ENCODE data around the gene ARL16. TPM values are rescaled to one million over a fixed set of nuclear protein-coding genes. Genes with fewer than 3 reads are reported as not detected.

ARL16 gene
- total and polyA plus RNA-seq, 2 donors (not counting 3 experiments of a cell fraction or from before 2014, with no cell fraction given) = 41.4 to 71.7 TPM

DNA sequence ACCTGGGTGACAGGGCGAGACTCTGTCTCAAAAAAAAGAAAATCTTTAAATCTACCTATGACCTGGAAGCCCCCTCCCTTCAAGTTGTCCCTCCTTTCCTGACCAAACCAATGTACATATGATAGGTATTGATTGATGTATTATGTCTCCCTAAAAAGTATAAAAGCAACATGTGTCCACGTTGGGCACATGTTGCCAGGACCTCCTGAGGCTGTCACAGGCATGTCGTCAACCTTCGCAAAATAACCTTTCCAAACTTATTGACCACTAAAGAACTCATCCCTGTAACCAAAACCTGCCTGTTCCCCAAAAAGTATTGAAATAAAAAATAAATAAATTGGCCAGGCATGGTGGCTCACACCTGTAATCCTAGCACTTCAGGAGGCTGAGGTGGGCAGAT lies 21.6 kb downstream of the ARL16 start:
- no peak overlapping the region for H3K27ac ChIP-seq (ENCODE audit: insufficient read depth, low read depth, low read length)
- H3K4me3 ChIP-seq (replicated peaks in 1 of 3; ENCODE audit: insufficient read depth in 1 of 3, low read depth in 1 of 3, low read length in 3 of 3) = no peak overlapping the region
- peaks cover 0 to 3% of the 10 kb centered on the region in 2 experiments for H3K36me3 ChIP-seq (ENCODE audit: control insufficient read depth in 2 of 2, extremely low read depth in 1 of 2, insufficient read depth in 2 of 2, low read length in 2 of 2)
- no peaks in the 10 kb centered on the region for H3K9me3 ChIP-seq (replicated peaks; ENCODE audit: control insufficient read depth, insufficient read depth, low read length)
- dilution Hi-C loops (cut with MboI; ENCODE audit: extremely low pct_ligation_motif_present, low sequenced_read_pairs) (no loop called here), intact Hi-C loops (cut with micrococcal nuclease) (no loop called here)
- ChIA-PET CTCF (no interaction called here), POLR2A (no interaction called here)
- no peak overlapping the region for H2AFZ ChIP-seq (ENCODE audit: low read depth, low read length)
- no peaks in the 10 kb centered on the region for H3K9me1 ChIP-seq (replicated peaks; ENCODE audit: control insufficient read depth, extremely low read depth, insufficient read depth, low read length)
- no peak for DNase-seq (ENCODE audit: low read depth, low spot score)
- no peaks in the 10 kb centered on the region for H4K20me1 ChIP-seq (replicated peaks; ENCODE audit: control insufficient read depth, extremely low read depth, insufficient read depth, low read length)
- H3K4me1 ChIP-seq (ENCODE audit: control insufficient read depth, extremely low read depth, insufficient read depth, low read length) = peaks cover 13% of the 10 kb centered on the region
- H3K9ac ChIP-seq (replicated peaks; ENCODE audit: extremely low read depth, insufficient read depth, low read length) = no peak overlapping the region
- FAIRE-seq = no peak
- TF ChIP-seq GATA2 (IDR thresholded peaks at IDR 0.05; ENCODE audit: insufficient read depth, insufficient read length, low read depth, low read length) (no peak), POLR2A (IDR thresholded peaks at IDR 0.05; ENCODE audit: low read depth, low read length) (no peak), JUN (IDR thresholded peaks at IDR 0.05; ENCODE audit: borderline replicate concordance, insufficient read depth, insufficient read length, low read depth) (no peak), FOS (IDR thresholded peaks at IDR 0.05; ENCODE audit: borderline replicate concordance, insufficient read depth, low read length) (no peak), POLR2AphosphoS5 (IDR thresholded peaks at IDR 0.05; ENCODE audit: insufficient read depth, low read depth, low read length) (no peak)
- H3K27me3 ChIP-seq (ENCODE audit: control insufficient read depth in 2 of 2, insufficient read depth in 2 of 2, low read length in 2 of 2) = no peaks in the 10 kb centered on the region
- peaks cover 7% of the 10 kb centered on the region for H3K79me2 ChIP-seq (ENCODE audit: control insufficient read depth, insufficient read depth, low read length)
- H3K4me2 ChIP-seq (ENCODE audit: insufficient read depth, low read length) = no peak overlapping the region
- no TSS peak for BruUV-seq (replicated peaks)

DNA sequence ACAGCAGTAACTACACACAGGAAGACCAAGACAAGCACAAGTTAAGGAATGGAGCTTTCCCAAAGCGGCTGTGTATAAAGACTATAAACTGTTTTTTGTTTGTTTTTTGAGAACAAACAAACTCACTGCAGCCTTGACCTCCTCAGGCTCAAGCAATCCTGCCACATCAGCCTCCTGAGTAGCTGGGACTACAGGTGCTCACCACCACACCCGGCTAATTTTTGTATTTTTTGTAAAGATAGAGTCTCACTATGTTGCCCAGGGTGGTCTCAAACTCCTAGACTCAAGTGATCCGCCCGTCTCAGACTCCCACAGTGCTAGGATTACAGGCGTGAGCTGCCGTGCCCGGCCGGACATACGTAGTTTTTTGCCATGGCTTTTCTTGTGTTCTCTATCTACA lies 23.2 kb downstream of the ARL16 start:
- Histone ChIP-seq H3K4me3 (replicated peaks in 1 of 3; ENCODE audit: insufficient read depth in 1 of 3, low read depth in 1 of 3, low read length in 3 of 3) (no peak overlapping the region), H3K27me3 (ENCODE audit: control insufficient read depth in 2 of 2, insufficient read depth in 2 of 2, low read length in 2 of 2) (no peaks in the 10 kb centered on the region), H2AFZ (ENCODE audit: low read depth, low read length) (no peak overlapping the region), H3K36me3 (ENCODE audit: control insufficient read depth in 2 of 2, extremely low read depth in 1 of 2, insufficient read depth in 2 of 2, low read length in 2 of 2) (peaks cover 0 to 3% of the 10 kb centered on the region in 2 experiments), H3K27ac (ENCODE audit: insufficient read depth, low read depth, low read length) (no peak overlapping the region), H3K9ac (replicated peaks; ENCODE audit: extremely low read depth, insufficient read depth, low read length) (no peak overlapping the region), H4K20me1 (replicated peaks; ENCODE audit: control insufficient read depth, extremely low read depth, insufficient read depth, low read length) (no peaks in the 10 kb centered on the region), H3K9me1 (replicated peaks; ENCODE audit: control insufficient read depth, extremely low read depth, insufficient read depth, low read length) (no peaks in the 10 kb centered on the region), H3K79me2 (ENCODE audit: control insufficient read depth, insufficient read depth, low read length) (peaks cover 5% of the 10 kb centered on the region), H3K9me3 (replicated peaks; ENCODE audit: control insufficient read depth, insufficient read depth, low read length) (no peaks in the 10 kb centered on the region), H3K4me2 (ENCODE audit: insufficient read depth, low read length) (no peak overlapping the region), H3K4me1 (ENCODE audit: control insufficient read depth, extremely low read depth, insufficient read depth, low read length) (peaks cover 13% of the 10 kb centered on the region)
- BruUV-seq (replicated peaks) = no TSS peak
- intact Hi-C loops (cut with micrococcal nuclease) = no loop called here
- ChIA-PET CTCF (no interaction called here), POLR2A (no interaction called here)
- DNase-seq (ENCODE audit: low read depth, low spot score) (no peak), FAIRE-seq (no peak)
- dilution Hi-C loops (cut with MboI; ENCODE audit: extremely low pct_ligation_motif_present, low sequenced_read_pairs) = no loop called here
- TF ChIP-seq, protein P1, sequence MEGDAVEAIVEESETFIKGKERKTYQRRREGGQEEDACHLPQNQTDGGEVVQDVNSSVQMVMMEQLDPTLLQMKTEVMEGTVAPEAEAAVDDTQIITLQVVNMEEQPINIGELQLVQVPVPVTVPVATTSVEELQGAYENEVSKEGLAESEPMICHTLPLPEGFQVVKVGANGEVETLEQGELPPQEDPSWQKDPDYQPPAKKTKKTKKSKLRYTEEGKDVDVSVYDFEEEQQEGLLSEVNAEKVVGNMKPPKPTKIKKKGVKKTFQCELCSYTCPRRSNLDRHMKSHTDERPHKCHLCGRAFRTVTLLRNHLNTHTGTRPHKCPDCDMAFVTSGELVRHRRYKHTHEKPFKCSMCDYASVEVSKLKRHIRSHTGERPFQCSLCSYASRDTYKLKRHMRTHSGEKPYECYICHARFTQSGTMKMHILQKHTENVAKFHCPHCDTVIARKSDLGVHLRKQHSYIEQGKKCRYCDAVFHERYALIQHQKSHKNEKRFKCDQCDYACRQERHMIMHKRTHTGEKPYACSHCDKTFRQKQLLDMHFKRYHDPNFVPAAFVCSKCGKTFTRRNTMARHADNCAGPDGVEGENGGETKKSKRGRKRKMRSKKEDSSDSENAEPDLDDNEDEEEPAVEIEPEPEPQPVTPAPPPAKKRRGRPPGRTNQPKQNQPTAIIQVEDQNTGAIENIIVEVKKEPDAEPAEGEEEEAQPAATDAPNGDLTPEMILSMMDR (IDR thresholded peaks at IDR 0.05; ENCODE audit: extremely low read depth in 1 of 2, insufficient read depth in 1 of 2, low read depth in 1 of 2, low read length in 2 of 2) = no peak
- TF ChIP-seq JUN (IDR thresholded peaks at IDR 0.05; ENCODE audit: borderline replicate concordance, insufficient read depth, insufficient read length, low read depth) = no peak
- no peak for TF ChIP-seq EZH2 (IDR thresholded peaks at IDR 0.05; ENCODE audit: borderline replicate concordance, low read depth, low read length, severe bottlenecking)
- no peak for TF ChIP-seq GATA2 (IDR thresholded peaks at IDR 0.05; ENCODE audit: insufficient read depth, insufficient read length, low read depth, low read length)
- no peak for TF ChIP-seq POLR2AphosphoS5 (IDR thresholded peaks at IDR 0.05; ENCODE audit: insufficient read depth, low read depth, low read length)
- no peak for TF ChIP-seq POLR2A (IDR thresholded peaks at IDR 0.05; ENCODE audit: low read depth, low read length)
- TF ChIP-seq, protein P2, sequence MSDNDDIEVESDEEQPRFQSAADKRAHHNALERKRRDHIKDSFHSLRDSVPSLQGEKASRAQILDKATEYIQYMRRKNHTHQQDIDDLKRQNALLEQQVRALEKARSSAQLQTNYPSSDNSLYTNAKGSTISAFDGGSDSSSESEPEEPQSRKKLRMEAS (IDR thresholded peaks at IDR 0.05; ENCODE audit: insufficient read depth, insufficient read length) = no peak

All from endothelial cell of umbilical vein (primary cell).